Activated gamma-delta T cell treated with Interleukin-2 at 50 U/mL for 16 hours (primary cell): Measurements from ENCODE around the gene SFXN3.
"Not testable (repeated sequence)": the region's sequence is repeated elsewhere in the genome, so short reads cannot be mapped to it uniquely, and the experiment has no call there.

Experiments
- DNase-seq: peaks from one replicate; pipeline ENCODE4 v3.0.0-alpha.2; 2020

The SFXN3 gene

DNA sequence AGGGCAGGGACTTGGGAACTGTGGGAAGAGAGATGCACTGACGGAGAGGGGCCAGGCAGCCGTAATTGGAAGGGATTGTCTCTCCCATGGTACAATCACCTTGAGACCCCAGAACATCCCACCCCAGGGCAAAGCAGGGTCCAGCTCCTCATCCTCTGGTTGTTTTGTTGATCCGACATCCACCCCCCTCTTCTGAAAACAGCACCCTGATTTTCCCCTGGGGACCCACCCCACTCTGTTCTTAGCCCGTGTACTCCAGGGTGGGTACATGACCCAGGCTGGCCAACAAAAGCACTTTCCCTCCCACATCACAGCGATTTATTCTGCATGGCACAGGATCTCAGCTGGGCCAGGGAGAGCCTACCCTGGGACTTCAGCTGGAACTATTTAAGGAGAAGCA, 14.2 kb upstream of the SFXN3 start:
- no peak for DNase-seq

DNA sequence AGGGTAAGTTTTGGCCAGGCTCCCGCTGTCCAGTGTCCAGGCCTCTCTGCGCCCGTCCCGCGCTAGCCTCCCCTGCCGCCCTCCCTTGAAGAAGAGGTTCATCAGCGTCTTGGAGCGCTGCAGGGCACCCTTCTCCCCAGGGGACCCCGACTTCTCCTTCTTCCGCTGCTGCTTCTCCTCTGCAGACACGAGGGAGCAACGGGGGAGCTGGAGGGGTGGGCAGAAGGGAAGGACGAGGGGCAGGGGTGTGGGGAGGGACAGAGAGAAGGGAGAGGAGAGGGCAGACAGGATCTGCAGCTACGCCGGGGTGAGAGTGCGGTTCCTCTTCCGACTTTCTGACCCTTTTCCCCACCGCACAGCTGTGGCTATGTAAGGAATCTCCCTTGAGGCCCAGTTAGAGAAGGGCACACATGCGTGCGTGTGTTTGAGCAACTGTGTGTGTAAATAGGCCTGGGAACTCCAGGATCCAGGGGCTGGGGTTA, 12.9 kb upstream of the SFXN3 start:
- no peak for DNase-seq

DNA sequence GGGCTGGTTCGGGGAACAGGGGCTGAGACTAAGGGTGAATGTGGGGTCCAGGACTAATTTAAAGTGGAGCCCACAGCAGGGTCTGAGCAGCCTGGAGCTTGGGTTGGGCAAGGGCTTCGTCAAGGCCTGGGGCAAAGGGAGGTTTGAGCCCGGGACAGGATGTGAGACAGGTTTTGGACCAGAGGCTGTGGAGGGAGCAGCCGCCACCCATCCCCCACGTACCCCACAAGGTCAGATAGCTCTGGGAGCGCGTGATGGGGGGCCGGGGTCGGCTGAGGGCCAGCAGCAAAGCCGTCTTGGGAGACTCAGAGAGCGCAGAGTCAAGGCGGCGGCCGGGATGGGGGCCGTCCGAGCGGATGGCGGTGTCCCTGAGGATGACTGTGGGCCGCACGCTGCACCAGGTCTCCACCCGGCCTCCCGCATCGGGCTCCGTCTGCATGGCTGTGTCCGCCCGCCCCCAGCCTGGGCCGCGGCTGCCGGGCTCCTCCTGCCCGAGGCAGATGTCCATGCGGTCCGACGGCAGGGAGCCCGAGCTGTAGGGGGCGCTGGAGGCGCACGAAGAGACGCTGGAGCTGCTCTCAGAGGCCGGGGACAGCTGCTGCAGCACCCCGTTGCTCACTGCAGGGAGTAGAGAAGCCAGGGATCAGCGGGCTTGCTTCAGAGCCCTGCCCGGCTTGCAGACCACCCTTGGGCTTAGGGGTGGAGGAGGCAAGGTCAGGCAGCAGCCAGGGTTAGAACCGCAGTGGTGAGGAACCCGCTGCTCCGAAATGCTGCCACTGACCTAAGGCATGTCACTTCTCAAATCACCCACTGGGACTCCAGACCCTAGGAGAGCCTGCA, 12.2 kb upstream of the SFXN3 start:
- DNase-seq, result peak; percentile 71

DNA sequence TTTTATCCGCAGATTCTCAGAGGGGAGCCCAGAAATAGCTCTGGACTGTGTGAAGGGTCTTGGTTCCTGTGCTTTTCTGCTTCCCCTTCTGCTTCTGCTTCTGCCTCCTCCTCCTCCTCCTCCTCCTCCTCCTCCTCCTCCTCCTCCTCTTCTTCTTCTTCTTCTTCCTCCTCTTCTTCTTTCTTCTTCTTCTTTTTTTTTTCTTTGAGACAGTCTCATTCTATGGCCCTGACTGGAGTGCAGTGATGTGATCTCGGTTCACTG, 11.7 kb upstream of the SFXN3 start:
- no peak for DNase-seq

DNA sequence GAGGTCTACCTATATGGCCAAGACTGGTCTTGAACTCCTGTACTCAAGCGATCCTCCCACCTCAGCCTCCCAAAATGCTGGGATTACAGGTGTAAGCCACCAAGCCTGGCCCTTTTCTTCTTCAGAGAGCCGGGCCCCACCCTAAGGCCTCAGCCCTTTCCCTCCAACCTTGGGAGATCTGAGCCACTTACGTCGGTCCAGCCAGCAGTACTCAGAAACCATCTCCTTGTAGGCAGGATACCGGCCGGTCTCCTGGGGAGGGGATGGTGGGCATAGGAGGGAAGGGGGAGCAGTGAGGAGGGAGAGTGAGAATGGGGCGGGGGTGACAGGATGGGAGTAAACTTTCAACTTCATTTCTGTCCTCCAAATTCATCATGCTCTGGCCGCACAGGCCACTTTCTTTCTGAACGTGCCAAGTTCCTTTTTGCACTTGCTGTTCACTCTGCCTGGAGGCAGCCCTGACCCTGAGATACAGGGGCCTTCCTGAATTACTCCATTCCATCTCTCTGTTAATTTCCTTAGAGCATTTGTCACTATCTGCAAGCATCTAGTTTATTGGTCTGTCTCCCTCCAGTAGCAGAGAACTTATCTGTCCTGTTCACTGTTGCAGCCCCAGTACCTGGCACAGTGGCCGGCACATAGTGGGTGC, 10.5 kb upstream of the SFXN3 start:
- DNase-seq, result no peak

DNA sequence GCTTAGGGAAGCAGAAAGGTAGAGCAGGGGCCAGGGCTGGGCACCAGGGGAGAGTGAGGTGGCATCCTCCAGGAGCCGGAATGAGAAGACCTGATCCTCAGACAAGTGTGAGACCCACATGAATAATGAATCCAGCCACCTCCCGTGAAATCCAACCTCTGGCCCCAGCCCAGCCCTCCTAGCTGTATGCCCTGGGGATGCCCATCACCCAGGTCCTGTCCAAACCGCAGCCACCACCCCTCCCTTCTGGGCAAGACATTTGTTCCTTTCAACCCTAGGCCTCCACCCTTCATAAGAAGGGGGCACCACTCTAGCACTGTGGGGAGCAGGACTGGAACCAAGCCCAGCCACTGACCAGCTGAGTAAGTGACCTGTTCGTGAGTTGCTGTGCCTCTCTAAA, 9.8 kb upstream of the SFXN3 start:
- no peak for DNase-seq

DNA sequence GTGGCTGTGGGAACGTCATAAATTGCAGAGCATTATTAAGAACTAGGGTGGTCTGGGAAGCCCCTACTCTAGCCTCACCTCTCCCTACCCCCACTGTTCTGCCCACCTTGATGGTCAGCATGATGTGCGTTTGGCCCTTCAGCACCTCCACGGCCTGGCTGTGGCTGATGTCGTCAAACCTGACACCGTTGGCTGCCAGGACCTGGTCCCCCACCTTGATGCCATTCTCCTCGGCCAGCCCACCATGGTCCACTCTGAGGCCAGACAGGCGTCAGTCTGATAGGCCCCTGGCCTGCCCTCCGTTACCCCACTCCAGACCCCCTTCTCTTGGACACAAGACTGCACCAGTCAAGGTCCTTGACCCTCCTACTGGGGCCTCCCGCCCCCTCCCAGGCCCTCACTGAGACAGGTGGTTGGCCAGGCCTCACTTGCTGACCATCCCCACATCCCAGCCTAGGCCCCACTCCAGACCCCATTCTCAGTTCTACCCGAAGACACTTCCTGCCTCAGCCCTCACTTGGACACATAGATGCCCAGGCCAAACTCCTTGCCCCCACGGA, 9.3 kb upstream of the SFXN3 start:
- DNase-seq, result no peak

DNA sequence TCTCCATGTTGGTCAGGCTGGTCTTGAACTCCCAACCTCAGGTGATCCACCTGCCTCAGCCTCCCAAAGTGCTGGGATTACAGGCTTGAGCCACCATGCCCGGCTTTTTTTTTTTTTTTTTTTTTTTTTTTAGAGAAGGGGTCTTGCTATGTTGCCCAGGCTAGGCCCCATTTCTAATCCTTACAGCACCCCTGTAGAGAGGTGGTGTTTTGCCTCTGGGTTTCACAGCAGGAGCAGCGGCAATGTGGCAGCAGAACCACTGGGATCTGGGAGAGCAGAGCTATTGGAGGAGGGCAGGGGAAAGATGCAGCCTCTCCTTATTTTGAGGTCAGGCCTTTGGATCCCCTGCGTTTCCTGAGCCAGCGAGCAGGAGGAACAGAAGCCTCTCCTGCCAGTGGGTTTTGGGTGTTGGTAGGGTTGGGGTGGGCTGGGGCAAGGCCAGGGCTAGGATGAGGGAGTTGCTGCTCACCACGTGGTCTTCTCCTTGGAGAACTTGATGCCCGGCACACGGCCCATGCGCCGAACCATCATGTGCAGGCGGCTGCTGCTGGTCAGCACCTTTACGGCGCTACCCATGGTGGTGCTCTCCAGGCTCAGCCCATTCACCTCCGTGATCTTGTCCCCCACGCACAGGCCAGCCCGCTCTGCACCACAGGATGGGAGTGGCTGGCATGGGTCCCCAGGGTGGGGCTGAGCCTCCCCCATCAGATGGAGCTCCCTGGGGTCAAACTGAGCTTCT, 7.9 kb upstream of the SFXN3 start:
- DNase-seq, result no peak

DNA sequence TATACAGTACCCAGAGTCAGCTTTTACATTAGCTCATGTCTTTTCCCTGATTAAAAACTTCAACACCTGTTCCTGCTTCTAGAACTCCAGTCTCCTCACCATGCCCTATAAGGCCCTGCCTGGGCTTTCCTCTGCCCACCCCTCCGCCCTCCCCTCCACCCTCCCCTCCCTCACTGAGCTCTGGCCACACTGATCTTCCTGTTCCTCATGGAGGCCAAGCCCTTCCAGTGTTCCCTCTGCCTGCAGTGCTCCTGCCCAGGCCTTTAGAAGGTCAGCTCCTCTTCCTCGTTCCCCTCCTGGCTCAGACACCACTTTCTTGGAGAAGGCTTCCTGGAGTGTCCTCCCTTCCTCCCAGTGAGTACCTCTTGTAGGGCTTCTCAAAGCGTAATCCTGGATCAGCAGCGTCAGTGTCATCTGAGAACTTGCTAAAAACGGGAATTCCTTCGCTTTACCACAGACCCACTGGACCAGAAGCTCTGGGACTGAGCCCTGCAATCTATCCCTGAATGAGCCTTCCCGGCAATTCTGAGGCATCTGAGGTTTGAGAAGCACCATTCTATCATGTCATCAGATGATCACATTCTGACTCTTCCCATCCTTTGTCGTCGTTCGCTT, 3.8 kb upstream of the SFXN3 start:
- DNase-seq, result no peak

DNA sequence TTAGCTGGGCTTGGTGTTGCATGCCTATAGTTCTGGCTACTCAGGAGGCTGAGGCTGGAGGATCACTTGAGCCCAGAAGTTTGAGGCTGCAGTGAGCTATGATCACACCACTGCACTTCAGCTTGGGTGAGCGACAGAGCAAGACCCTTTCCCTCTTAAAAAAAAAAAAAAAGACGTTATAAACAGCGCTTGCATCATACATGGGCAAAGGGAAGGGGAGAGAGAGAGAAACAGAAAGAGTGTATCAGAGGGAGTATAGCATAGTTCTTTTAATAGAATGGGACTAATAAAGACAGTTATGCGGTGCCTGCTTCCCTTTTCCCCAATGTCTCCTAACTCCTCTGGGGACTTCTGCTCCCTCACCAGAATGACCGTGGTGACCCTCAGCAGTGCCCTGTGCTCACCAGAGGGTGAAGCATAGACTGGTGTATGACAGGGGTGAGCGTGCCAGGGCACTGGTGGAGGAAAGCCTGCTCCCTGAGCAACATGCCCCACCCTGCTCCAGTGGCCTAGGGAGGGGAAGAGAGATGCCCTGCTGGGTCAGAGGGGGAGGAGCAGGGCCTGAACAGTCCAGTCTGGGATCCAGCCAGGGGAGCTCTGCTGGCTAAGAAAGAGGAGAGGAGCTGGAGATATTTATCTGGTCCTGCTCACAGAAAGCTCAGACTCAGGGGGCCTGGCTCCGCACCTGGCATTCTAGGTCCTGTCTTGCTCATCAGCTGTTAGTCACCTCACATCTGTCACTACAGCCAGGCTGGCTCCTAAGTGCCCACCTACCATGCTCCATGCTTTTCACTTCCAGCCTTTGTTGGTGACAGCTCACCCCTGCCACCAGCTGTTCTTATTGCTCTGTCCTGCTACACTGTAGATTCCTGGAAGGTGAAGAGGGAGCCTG, 2.3 kb upstream of the SFXN3 start:
- no peak for DNase-seq

DNA sequence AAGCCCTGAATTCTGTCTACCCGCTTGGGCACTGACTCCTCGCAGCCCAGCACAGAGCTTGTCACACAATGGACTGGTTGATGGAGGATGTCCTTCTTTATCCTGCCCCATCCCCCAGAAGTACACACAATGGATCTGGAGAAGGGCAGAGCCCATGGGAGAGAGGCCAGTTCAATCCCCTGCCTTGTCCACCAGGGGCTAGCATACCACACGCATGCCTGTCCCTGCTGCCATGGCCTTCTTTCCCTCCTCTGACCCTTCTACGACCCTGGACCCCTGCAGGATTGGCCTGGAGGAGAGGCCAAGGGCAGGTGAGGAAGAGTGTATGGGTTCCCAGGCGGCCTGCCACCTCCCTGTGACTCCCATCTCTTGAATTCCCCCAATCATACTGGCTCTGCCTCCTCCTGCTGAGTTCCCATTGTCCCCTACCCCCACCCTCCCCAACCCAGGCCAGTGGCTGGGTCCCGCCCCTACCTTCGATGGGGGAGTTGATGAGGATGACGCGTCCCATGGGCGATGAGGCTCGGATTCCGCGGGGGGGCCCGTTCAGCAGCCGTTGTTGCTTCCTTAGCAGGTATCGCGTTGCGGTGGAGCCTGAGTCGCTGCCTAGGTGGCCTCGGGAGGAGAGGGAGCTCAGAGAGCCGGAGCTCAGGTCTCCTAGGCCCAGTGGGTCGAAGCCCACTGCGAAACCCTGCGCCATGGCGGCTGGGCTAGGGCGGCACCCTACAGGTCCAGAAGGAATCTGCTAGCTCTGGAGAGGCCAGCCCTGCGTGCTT, 1.3 kb upstream of the SFXN3 start:
- DNase-seq, result no peak

DNA sequence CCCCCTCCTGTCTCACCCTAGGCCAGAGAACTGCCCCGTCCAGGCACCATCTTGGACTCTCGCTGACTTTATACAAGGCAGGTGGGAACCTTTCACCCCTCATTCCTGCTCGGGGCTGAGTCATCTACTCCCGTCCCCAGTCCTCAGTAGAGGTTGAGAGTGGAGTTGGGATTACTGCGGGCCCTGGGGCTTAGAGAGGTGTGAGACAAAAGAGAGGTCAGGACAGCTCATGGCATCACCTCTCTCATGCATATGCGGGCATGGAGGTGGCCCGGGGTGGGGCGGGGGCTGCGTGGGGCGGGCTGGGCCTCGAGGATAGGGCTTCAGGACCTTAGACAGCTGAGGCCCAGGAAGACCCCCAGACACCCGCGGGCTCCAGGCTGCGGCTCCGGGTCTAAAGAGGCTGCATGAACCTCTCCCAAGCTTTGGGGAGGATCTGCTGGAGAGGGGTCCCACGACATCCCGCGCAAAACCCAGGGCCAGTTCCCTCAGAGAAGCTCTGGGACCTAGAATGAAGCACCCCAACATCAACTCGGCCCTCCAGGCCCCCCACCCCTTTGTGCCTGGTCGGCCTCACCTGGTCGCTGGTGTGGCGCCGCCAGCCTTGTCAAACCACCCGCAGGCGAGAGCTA, 422 bp upstream of the SFXN3 start:
- DNase-seq, result no peak

DNA sequence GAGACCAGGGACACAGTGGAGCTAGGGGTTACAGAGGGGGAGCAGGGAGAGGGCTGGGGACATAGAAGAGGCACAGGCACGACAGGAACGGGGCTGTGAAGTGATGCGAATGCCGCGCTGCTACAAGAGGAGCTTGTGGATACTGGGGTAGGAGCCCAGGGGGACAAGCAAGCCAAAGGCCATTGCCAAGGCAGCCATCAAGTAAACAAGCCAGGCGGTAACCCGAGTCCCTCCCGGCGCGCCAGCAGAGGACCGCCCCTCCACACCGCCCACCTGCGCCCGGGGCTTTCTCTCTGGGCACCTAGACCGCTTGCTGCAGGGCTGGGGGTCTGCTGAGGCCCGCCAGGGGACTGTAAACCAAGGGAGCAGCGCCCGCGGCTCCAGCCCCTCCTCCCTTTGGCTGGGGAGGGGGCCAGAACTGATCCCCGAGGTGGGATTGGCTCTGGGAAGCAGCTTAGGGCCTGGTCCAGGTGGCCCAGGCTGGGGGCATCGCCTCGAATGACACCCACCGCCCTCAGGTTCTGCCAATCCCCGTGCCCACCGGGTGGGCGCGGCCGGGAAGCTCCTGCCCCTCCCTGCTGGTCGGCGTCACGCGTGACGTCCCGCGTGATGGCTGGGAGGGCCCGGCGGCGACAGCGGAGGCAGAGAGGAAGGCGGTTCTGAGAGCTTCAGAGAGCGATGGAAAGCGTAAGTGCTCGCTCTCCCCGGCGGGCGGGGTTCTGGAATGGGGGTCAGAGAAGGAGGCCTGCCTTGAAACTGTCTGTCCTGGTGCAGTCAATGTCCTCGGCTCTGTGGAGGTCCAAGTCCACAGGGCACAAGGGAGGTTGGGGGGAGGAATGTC, 982 bp downstream of the SFXN3 start:
- DNase-seq, result peak; percentile 69

DNA sequence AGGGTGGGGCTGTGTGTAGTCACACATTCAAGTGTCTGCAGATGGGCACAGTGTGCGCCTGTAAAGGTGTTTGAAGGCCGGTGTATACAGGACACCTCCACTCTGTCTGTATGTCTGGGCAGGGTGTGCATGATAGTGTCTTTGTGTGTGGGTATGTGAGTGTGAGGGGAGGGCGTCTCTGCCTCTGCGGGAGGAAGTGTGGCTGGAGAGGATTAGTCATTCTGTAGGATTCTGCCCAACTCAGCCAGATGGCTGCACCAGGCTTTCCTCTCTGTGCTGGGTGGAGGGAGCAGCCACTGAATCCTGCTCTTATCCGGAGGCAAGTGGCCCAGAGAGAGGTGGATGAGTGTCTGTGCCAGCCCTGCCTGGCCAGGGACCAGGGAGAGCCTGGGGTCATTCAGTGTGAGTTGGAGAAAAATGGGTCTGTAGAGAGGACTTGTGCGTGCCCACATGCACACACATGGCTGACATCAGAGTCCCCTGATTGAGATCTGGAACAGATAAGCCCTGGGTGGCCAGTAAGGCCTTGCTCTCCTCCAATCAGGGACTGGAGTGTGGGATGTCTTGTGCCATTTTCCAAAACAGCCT, 1.7 kb downstream of the SFXN3 start:
- DNase-seq, result peak; percentile 48

DNA sequence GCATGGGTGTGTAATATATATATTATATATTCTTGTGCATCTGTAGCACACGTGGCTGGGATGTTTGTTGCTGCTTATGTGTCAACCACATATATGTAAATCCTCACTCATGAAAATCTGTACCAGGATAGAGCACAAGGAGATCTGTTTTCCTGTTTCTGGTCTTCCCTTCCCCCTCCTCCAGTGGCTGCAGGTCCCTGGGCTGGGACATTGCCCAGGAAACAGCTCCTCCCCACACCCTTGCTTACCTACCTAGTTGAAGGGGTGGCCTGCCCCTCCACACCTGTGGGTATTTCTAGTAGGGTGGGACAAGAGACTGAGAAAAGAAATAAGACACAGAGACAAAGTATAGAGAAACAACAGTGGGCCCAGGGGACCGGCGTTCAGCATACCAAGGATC, 2.2 kb downstream of the SFXN3 start:
- no peak for DNase-seq

DNA sequence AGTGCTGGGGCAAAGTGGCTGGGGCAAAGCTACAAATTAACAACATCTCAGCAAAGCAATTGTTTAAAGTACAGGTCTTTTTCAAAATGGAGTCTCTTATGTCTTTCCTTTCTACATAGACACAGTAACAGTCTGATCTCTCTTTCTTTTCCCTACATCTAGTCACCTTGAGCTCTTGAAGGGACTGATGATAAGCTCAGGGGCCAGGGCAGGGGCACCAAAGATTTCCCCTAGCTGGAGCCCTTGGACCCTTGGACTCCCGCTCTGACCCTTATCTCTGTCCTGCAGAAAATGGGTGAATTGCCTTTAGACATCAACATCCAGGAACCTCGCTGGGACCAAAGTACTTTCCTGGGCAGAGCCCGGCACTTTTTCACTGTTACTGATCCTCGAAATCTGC, 3.4 kb downstream of the SFXN3 start:
- not testable (repeated sequence) for DNase-seq

DNA sequence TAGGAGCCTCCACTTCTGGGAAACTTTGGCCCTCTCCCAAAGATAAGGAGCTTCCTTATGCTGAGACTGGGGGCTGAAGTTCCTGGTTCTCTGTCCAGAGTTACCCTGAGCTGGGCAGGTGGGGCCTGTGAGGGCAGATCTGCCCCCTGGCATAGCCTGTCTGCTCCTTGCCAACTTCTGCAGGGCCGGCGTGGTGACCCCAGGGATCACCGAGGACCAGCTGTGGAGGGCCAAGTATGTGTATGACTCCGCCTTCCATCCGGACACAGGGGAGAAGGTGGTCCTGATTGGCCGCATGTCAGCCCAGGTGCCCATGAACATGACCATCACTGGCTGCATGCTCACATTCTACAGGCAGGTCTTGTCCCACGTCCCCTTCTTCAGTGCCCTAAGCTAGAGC, 4.3 kb downstream of the SFXN3 start:
- DNase-seq, result no peak

DNA sequence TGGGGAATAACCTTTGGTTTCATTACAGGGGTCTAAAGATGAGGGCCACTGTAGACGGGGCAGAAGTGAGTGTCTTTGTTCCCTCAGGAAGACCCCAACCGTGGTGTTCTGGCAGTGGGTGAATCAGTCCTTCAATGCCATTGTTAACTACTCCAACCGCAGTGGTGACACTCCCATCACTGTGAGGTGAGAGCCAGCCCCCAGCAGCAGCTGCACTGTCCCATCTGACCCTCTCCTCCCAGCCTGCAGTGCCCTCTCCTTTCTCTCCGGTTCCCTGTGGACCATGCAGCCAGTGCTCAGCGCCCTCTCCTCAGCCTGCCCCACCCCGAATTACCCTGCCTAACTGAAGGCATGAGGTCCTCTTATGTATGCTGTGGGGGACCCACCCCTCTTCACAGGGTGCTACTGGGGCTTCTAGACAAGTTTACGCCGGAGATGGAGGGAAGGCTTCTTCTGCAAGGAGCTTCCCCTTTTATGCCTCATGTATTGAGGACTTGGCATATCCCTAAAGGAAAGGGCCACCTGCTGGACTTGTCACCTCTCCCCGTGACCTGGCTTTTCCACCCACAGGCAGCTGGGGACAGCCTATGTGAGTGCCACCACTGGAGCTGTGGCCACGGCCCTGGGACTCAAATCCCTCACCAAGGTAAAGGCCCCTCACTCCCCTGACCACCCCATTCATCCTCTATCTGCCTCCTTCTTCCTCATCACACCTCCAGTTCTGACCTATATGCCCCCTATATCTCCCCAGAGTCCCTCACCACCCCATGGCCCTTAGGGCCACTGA, 5.1 kb downstream of the SFXN3 start:
- DNase-seq, result no peak

DNA sequence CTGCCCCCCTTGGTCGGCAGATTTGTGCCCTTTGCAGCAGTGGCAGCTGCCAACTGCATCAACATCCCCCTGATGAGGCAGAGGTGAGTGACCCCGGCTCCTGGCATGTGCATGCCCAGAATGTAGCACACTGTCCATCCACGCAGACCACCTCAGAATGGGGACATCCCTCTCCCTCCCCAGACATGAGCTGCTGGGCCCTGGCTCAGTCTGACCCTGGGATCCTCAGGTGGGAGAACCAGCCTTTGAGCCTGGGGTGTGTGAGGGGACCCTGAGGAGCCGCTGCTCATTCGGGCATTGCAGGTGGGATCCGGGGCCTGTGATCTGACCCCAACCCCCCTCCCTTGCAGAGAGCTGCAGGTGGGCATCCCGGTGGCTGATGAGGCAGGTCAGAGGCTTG, 5.7 kb downstream of the SFXN3 start:
- no peak for DNase-seq
